HL-60 (cell line): ENCODE data around the gene PPP1R3C.

Experiments
- DNase-seq, 2 experiments: peaks; one replicate each; pipeline ENCODE4 v3.0.0-alpha.2; 2010 to 2020; ENCODE audit warnings: low read depth in 1 of 2, low spot score in 1 of 2
- H3K27ac ChIP-seq: fragments of 250-450 bp; sonication (Bioruptor Pico); replicated peaks from 2 replicates; pipeline ENCODE4 v1.5.1; 2020; ENCODE audit warnings: mild to moderate bottlenecking, moderate library complexity
- H3K27me3 ChIP-seq: fragments of 250-450 bp; sonication (Bioruptor Pico); 2 replicates; pipeline ENCODE4 v1.5.1; 2021; ENCODE audit warnings: mild to moderate bottlenecking, moderate library complexity; ENCODE audit not compliant: insufficient read depth, poor library complexity, severe bottlenecking
- H3K4me3 ChIP-seq: replicated peaks from 2 replicates; pipeline ENCODE4 v1.5.1; 2011; ENCODE audit warnings: mild to moderate bottlenecking, control low read depth, low read length; ENCODE audit not compliant: insufficient read depth
- GABPA ChIP-seq: IDR thresholded peaks from 2 replicates; pipeline ENCODE4 v1.6.1; 2012; ENCODE audit warnings: low read depth
- POLR2AphosphoS5 ChIP-seq: IDR thresholded peaks from 2 replicates; pipeline ENCODE4 v1.6.1; 2012; ENCODE audit warnings: low read depth
- SPI1 ChIP-seq: IDR thresholded peaks from 2 replicates; pipeline ENCODE4 v1.6.1; 2012; ENCODE audit warnings: low read depth, mild to moderate bottlenecking, borderline replicate concordance
- TF ChIP-seq, protein P1 (sequence below): IDR thresholded peaks from 2 replicates; pipeline ENCODE4 v1.6.1; 2012; ENCODE audit warnings: low read depth; ENCODE audit not compliant: insufficient replicate concordance
- TF ChIP-seq, protein P2 (sequence below): IDR thresholded peaks from one replicate; pipeline ENCODE4 v1.5.1; 2011; ENCODE audit warnings: low read length, control low read depth, inconsistent platforms; ENCODE audit not compliant: insufficient read depth

Gene PPP1R3C

DNA sequence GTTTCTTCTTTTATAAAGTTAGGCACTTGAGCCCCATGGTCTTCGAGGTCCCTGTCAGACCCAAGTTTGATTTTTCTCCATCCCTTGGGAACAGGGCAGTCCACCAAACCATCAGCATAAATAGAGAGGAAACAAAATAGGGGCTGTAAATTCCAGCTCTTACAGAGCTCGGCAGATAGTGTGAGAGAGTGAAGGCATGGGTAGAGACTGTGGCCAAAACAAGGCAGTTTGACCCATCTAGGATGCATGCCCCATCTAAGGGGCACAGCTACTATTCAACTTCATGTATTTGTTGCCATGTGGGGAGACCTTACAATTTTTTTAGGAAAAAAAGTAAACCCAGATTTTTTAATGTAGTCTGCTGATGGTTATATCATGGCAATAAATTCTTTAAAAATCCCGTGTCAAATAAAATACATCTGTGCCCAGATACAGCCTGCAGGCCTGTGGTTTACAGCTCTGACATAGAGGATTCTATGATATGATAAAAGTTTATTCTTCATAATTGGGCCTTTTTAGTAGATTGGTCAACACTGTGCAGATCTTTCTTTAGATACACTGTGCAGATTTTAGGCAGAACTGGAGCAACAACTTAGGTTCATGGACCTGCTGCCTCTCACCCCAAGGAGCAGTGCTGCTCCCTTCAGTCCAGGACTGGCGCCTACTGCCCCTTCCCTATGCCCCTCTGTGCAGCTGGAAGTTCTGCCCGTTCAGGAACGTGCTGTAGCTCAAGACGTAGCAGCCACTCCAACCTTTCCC, 5.3 kb downstream of the PPP1R3C start:
- Histone ChIP-seq H3K27me3 (peaks cover 11% of the 10 kb centered on the region), H3K27ac (no peak overlapping the region), H3K4me3 (no peak overlapping the region)
- TF ChIP-seq, protein P1, sequence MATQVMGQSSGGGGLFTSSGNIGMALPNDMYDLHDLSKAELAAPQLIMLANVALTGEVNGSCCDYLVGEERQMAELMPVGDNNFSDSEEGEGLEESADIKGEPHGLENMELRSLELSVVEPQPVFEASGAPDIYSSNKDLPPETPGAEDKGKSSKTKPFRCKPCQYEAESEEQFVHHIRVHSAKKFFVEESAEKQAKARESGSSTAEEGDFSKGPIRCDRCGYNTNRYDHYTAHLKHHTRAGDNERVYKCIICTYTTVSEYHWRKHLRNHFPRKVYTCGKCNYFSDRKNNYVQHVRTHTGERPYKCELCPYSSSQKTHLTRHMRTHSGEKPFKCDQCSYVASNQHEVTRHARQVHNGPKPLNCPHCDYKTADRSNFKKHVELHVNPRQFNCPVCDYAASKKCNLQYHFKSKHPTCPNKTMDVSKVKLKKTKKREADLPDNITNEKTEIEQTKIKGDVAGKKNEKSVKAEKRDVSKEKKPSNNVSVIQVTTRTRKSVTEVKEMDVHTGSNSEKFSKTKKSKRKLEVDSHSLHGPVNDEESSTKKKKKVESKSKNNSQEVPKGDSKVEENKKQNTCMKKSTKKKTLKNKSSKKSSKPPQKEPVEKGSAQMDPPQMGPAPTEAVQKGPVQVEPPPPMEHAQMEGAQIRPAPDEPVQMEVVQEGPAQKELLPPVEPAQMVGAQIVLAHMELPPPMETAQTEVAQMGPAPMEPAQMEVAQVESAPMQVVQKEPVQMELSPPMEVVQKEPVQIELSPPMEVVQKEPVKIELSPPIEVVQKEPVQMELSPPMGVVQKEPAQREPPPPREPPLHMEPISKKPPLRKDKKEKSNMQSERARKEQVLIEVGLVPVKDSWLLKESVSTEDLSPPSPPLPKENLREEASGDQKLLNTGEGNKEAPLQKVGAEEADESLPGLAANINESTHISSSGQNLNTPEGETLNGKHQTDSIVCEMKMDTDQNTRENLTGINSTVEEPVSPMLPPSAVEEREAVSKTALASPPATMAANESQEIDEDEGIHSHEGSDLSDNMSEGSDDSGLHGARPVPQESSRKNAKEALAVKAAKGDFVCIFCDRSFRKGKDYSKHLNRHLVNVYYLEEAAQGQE = no peak
- no peak for TF ChIP-seq POLR2AphosphoS5
- no peak for TF ChIP-seq GABPA
- TF ChIP-seq, protein P2, sequence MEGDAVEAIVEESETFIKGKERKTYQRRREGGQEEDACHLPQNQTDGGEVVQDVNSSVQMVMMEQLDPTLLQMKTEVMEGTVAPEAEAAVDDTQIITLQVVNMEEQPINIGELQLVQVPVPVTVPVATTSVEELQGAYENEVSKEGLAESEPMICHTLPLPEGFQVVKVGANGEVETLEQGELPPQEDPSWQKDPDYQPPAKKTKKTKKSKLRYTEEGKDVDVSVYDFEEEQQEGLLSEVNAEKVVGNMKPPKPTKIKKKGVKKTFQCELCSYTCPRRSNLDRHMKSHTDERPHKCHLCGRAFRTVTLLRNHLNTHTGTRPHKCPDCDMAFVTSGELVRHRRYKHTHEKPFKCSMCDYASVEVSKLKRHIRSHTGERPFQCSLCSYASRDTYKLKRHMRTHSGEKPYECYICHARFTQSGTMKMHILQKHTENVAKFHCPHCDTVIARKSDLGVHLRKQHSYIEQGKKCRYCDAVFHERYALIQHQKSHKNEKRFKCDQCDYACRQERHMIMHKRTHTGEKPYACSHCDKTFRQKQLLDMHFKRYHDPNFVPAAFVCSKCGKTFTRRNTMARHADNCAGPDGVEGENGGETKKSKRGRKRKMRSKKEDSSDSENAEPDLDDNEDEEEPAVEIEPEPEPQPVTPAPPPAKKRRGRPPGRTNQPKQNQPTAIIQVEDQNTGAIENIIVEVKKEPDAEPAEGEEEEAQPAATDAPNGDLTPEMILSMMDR = no peak
- no peak for TF ChIP-seq SPI1
- DNase-seq = no peak

DNA sequence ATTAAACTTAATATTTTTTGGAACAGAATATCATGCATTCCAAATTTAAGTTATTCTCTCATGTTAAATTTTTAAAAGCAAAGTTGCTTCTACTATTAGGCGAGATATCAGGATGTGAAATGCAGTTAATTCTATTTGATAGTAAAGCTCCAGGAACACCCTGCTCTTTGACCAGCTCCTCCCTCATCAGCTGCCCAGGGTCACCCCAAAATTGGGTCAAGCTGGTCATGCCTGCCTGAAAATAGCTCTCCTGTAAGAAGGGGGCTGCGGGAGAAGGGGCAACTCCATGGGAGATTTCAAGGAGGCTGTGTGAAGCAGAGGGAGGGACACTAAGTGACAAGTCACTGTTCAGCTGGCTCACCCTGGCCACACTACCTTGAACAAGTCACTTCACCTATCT, 5.9 kb downstream of the PPP1R3C start:
- DNase-seq = no peak
- TF ChIP-seq, protein P2 = no peak
- TF ChIP-seq POLR2AphosphoS5 = no peak
- TF ChIP-seq, protein P1 = no peak
- peaks cover 6% of the 10 kb centered on the region for H3K27me3 ChIP-seq
- H3K4me3 ChIP-seq = no peak overlapping the region
- no peak overlapping the region for H3K27ac ChIP-seq

DNA sequence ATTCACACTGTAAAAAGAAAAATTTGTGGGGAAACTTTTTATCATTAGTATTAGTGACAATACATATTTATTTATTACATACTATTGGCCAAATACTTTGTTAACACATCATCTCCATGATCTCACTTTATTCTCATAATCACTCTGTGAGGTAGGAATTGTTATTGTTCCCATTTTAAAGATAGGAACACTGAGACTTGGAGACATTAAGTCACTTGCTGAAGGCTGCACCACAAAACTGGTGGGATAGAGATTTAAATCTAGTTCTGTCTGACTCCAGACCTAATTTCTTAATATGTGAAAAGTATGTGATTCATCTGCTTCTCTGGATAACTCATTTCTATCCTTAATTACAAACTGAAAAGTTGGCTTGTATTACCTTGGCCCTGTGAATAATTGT, 8.2 kb downstream of the PPP1R3C start:
- DNase-seq = no peak
- TF ChIP-seq, protein P1 = no peak
- TF ChIP-seq, protein P2 = no peak
- no peak for TF ChIP-seq SPI1
- TF ChIP-seq GABPA = no peak
- no peak for TF ChIP-seq POLR2AphosphoS5

More for the DNA sequence above, 8.2 kb downstream of the PPP1R3C start:
- no peak overlapping the region for H3K4me3 ChIP-seq
- H3K27ac ChIP-seq = no peak overlapping the region
- H3K27me3 ChIP-seq = peaks cover 3% of the 10 kb centered on the region
